H1 (cell line): ENCODE results near the gene NAA25.

Experiments used
- CTCF ChIP-seq, 3 experiments: IDR thresholded peaks; 1 replicate in 2 of 3; 2 replicates in 1 of 3; pipeline versions ENCODE4 v1.5.1 to v1.6.1; 2011; ENCODE audit warnings: low read length in 3 of 3, mild to moderate bottlenecking in 3 of 3, inconsistent platforms in 2 of 3, low read depth in 1 of 3, moderate library complexity in 1 of 3; ENCODE audit not compliant: insufficient read depth in 1 of 3; ENCODE audit errors: control extremely low read depth in 1 of 3
- EGR1 ChIP-seq: IDR thresholded peaks from 2 replicates; pipeline ENCODE4 v1.6.1; 2011; ENCODE audit warnings: low read depth, low read length, borderline replicate concordance
- EP300 ChIP-seq, 2 experiments: IDR thresholded peaks; 1 replicate in 1 of 2; 2 replicates in 1 of 2; pipeline ENCODE4 v1.6.1; 2011 to 2012; ENCODE audit warnings: low read depth in 2 of 2, low read length in 2 of 2, mild to moderate bottlenecking in 2 of 2, borderline replicate concordance in 1 of 2, inconsistent platforms in 1 of 2, moderate library complexity in 1 of 2
- EZH2 ChIP-seq: fragments of 200-600 bp; sonication (generic); IDR thresholded peaks from 2 replicates; pipeline ENCODE4 v1.7.1; 2012; ENCODE audit warnings: low read depth, mild to moderate bottlenecking, moderate library complexity, low read length, inconsistent platforms; ENCODE audit not compliant: severe bottlenecking
- FOSL1 ChIP-seq: IDR thresholded peaks from 2 replicates; pipeline ENCODE4 v1.6.1; 2011; ENCODE audit warnings: mild to moderate bottlenecking, low read depth, low read length, moderate library complexity; ENCODE audit not compliant: insufficient read depth
- HDAC2 ChIP-seq, 2 experiments: fragments of 300-600 bp in 1 of 2; sonication (generic) in 1 of 2; IDR thresholded peaks; 2 replicates each; pipeline ENCODE4 v1.6.1; 2011 to 2012; ENCODE audit warnings: low read depth in 2 of 2, low read length in 2 of 2, mild to moderate bottlenecking in 2 of 2, moderate library complexity in 2 of 2, borderline replicate concordance in 1 of 2, inconsistent platforms in 1 of 2
- NRF1 ChIP-seq: IDR thresholded peaks from 2 replicates; pipeline ENCODE4 v1.6.1; 2011; ENCODE audit warnings: mild to moderate bottlenecking, low read depth, low read length, improper control_type of control experiment
- PHF8 ChIP-seq: fragments of 200-600 bp; sonication (generic); conservative IDR thresholded peaks from 2 replicates; pipeline ENCODE4 v1.7.1; 2012; ENCODE audit warnings: low read depth, mild to moderate bottlenecking, inconsistent platforms, low read length, moderate library complexity
- POLR2A ChIP-seq, 2 experiments: IDR thresholded peaks; 1 replicate in 1 of 2; 2 replicates in 1 of 2; pipeline ENCODE4 v1.6.1; 2011; ENCODE audit warnings: low read depth in 2 of 2, low read length in 2 of 2, mild to moderate bottlenecking in 2 of 2; ENCODE audit errors: control extremely low read depth in 1 of 2
- POLR2AphosphoS5 ChIP-seq: IDR thresholded peaks from 2 replicates; pipeline ENCODE4 v1.6.1; 2011; ENCODE audit warnings: low read depth, low read length
- RFX5 ChIP-seq: IDR thresholded peaks from 2 replicates; pipeline ENCODE4 v1.6.1; 2011; ENCODE audit warnings: low read depth, low read length, improper control_type of control experiment, borderline replicate concordance
- SP1 ChIP-seq: IDR thresholded peaks from 2 replicates; pipeline ENCODE4 v1.6.1; 2011; ENCODE audit warnings: low read depth, low read length

- TF ChIP-seq CTCF (IDR thresholded peaks at IDR 0.05; ENCODE audit: control extremely low read depth in 1 of 3, insufficient read depth in 1 of 3, low read depth in 1 of 3, low read length in 3 of 3) (no peak), FOSL1 (no peak), PHF8 (no peak), RFX5 (no peak), EGR1 (no peak), NRF1 (no peak), EP300 (IDR thresholded peaks at IDR 0.05; ENCODE audit: borderline replicate concordance in 1 of 2, low read depth in 2 of 2, low read length in 2 of 2) (no peak), HDAC2 (IDR thresholded peaks at IDR 0.05; ENCODE audit: borderline replicate concordance in 1 of 2, low read depth in 2 of 2, low read length in 2 of 2) (no peak), POLR2A (IDR thresholded peaks at IDR 0.05; ENCODE audit: control extremely low read depth in 1 of 2, low read depth in 2 of 2, low read length in 2 of 2) (no peak), EZH2 (no peak), SP1 (no peak), POLR2AphosphoS5 (no peak)
Observed at GRCh38 chr12:112124918-112125249, 16.3 kb upstream of the NAA25 start.
